ENCODE results near the gene DNMT3L. TPM values are rescaled to one million over a fixed set of nuclear protein-coding genes. Genes with fewer than 3 reads are reported as not detected.

DNMT3L gene
- total RNA-seq, 2 experiments from 2014 or later: not detected

GRCh38 chr21:44275041-44275440, 13.3 kb upstream of the DNMT3L start:
- no peaks in the 10 kb centered on the region for H3K9me3 ChIP-seq (ENCODE audit: low read length)
- H3K36me3 ChIP-seq (ENCODE audit: insufficient read depth, low read length): no peaks in the 10 kb centered on the region
- H3K4me2 ChIP-seq (ENCODE audit: low read length): no peak overlapping the region
- H3K27ac ChIP-seq (ENCODE audit: low read depth, low read length, poor library complexity, severe bottlenecking): no peak overlapping the region
- H3K9me2 ChIP-seq (ENCODE audit: insufficient read depth, low read length): no peaks in the 10 kb centered on the region
- DNase-seq (ENCODE audit: low spot score): no peak
- BruUV-seq (replicated peaks): no TSS peak
- H4K20me1 ChIP-seq (ENCODE audit: insufficient read depth, low read length): no peaks in the 10 kb centered on the region
- no peaks in the 10 kb centered on the region for H3K79me2 ChIP-seq (ENCODE audit: insufficient read depth, low read depth, low read length)
- intact Hi-C loops (cut with micrococcal nuclease; ENCODE audit: unreplicated experiment): no loop called here
- H2AFZ ChIP-seq (ENCODE audit: low read length): no peak overlapping the region
- H3K4me3 ChIP-seq (ENCODE audit: low read depth, low read length, poor library complexity, severe bottlenecking): no peak overlapping the region
- CTCF ChIA-PET (ENCODE audit: unreplicated experiment): no interaction called here
- POLR2A ChIA-PET: no interaction called here
- no peak for TF ChIP-seq EZH2phosphoT487 (IDR thresholded peaks at IDR 0.05; ENCODE audit: borderline replicate concordance, low read depth, low read length)
- no peak for TF ChIP-seq CTCF (conservative IDR thresholded peaks at IDR 0.05; ENCODE audit: low read length)
- H3K4me1 ChIP-seq (ENCODE audit: insufficient read depth, low read length, poor library complexity, severe bottlenecking): no peaks in the 10 kb centered on the region

GRCh38 chr21:44273046-44273445, 11.3 kb upstream of the DNMT3L start:
- BruUV-seq (replicated peaks): no TSS peak
- Histone ChIP-seq H3K9me2 (ENCODE audit: insufficient read depth, low read length) (no peaks in the 10 kb centered on the region), H2AFZ (ENCODE audit: low read length) (no peak overlapping the region), H3K9me3 (ENCODE audit: low read length) (no peaks in the 10 kb centered on the region), H3K4me3 (ENCODE audit: low read depth, low read length, poor library complexity, severe bottlenecking) (no peak overlapping the region), H3K4me2 (ENCODE audit: low read length) (no peak overlapping the region), H3K79me2 (ENCODE audit: insufficient read depth, low read depth, low read length) (no peaks in the 10 kb centered on the region), H4K20me1 (ENCODE audit: insufficient read depth, low read length) (no peaks in the 10 kb centered on the region), H3K36me3 (ENCODE audit: insufficient read depth, low read length) (no peaks in the 10 kb centered on the region), H3K27ac (ENCODE audit: low read depth, low read length, poor library complexity, severe bottlenecking) (no peak overlapping the region), H3K4me1 (ENCODE audit: insufficient read depth, low read length, poor library complexity, severe bottlenecking) (no peaks in the 10 kb centered on the region)
- TF ChIP-seq CTCF (conservative IDR thresholded peaks at IDR 0.05; ENCODE audit: low read length) (no peak), EZH2phosphoT487 (IDR thresholded peaks at IDR 0.05; ENCODE audit: borderline replicate concordance, low read depth, low read length) (no peak)
- intact Hi-C loops (cut with micrococcal nuclease; ENCODE audit: unreplicated experiment): no loop called here
- ChIA-PET POLR2A (no interaction called here), CTCF (ENCODE audit: unreplicated experiment) (no interaction called here)
- no peak for DNase-seq (ENCODE audit: low spot score)

DNA sequence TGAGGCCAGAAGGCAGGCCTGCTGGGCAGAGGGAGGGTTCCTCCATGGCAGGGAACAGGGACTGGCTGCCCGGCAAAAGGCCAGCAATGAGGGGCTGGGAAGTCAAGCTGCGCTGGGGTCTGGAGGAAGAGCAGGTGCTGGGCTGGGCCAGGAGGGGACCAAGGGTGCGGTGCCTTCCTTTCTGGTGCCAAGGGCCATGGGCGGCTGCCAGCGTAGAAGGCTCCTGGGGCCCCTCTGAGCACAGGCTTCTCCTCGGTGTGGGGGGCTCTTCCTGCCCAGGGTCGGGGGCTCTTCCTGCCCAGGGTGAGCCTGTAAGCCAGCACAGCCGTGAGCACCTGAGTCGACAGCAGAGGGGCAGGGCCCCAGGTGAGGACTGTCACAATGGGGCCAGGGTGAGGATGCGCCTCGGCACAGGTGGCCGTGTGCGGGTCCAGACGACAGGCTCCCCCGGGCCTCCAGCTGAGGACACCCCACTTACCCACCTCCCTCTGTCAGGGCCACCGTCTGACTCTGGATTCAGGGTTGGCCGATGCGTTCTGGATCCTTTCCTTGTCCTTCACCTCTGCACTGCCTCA, 10.7 kb upstream of the DNMT3L start:
- Histone ChIP-seq H3K4me2 (ENCODE audit: low read length) (no peak overlapping the region), H3K4me3 (ENCODE audit: low read depth, low read length, poor library complexity, severe bottlenecking) (no peak overlapping the region), H3K79me2 (ENCODE audit: insufficient read depth, low read depth, low read length) (no peaks in the 10 kb centered on the region), H3K9me3 (ENCODE audit: low read length) (no peaks in the 10 kb centered on the region), H4K20me1 (ENCODE audit: insufficient read depth, low read length) (no peaks in the 10 kb centered on the region), H3K4me1 (ENCODE audit: insufficient read depth, low read length, poor library complexity, severe bottlenecking) (peaks cover 6% of the 10 kb centered on the region), H3K27ac (ENCODE audit: low read depth, low read length, poor library complexity, severe bottlenecking) (no peak overlapping the region), H3K9me2 (ENCODE audit: insufficient read depth, low read length) (no peaks in the 10 kb centered on the region), H3K36me3 (ENCODE audit: insufficient read depth, low read length) (no peaks in the 10 kb centered on the region), H2AFZ (ENCODE audit: low read length) (no peak overlapping the region)
- ChIA-PET POLR2A (no interaction called here), CTCF (ENCODE audit: unreplicated experiment) (no interaction called here)
- DNase-seq (ENCODE audit: low spot score): no peak
- TF ChIP-seq EZH2phosphoT487 (IDR thresholded peaks at IDR 0.05; ENCODE audit: borderline replicate concordance, low read depth, low read length): no peak
- no peak for TF ChIP-seq CTCF (conservative IDR thresholded peaks at IDR 0.05; ENCODE audit: low read length)
- intact Hi-C loops (cut with micrococcal nuclease; ENCODE audit: unreplicated experiment): no loop called here
- no TSS peak for BruUV-seq (replicated peaks)
